ENCODE results near the gene SPI1.

SPI1 gene

DNA sequence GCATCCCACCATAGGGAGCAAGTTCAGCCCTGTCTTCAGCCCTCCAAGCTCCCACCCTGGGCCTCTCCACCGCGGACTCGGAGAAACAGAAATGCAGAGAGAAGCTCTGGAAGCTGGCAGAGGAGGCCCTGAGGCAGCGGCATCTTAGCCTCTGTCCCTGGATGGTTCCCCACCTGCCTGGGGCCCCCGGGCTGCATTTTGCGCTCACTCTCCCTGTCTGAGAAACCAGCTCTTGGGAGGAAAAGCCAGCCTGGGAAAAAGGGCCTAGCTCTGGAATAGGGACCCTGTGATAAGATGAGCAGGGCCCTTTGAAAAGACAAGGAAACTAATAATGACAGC is 12.0 kb upstream of the SPI1 start:
- TF ChIP-seq, protein P1, sequence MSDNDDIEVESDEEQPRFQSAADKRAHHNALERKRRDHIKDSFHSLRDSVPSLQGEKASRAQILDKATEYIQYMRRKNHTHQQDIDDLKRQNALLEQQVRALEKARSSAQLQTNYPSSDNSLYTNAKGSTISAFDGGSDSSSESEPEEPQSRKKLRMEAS (IDR thresholded peaks at IDR 0.05) = no peak
- TF ChIP-seq TCF12 (IDR thresholded peaks at IDR 0.05; ENCODE audit: low read depth) (no peak), EP300 (IDR thresholded peaks at IDR 0.05; ENCODE audit: borderline replicate concordance) (no peak), NFIC (IDR thresholded peaks at IDR 0.05) (no peak), CEBPB (IDR thresholded peaks at IDR 0.05) (no peak), CREB1 (IDR thresholded peaks at IDR 0.05; ENCODE audit: low read depth) (no peak), EGR1 (IDR thresholded peaks at IDR 0.05) (no peak), ZBTB7A (IDR thresholded peaks at IDR 0.05; ENCODE audit: low read depth) (no peak), REST (IDR thresholded peaks at IDR 0.05; ENCODE audit: low read depth) (no peak), TEAD4 (IDR thresholded peaks at IDR 0.05) (no peak), TAF1 (IDR thresholded peaks at IDR 0.05; ENCODE audit: low read depth) (no peak)

DNA sequence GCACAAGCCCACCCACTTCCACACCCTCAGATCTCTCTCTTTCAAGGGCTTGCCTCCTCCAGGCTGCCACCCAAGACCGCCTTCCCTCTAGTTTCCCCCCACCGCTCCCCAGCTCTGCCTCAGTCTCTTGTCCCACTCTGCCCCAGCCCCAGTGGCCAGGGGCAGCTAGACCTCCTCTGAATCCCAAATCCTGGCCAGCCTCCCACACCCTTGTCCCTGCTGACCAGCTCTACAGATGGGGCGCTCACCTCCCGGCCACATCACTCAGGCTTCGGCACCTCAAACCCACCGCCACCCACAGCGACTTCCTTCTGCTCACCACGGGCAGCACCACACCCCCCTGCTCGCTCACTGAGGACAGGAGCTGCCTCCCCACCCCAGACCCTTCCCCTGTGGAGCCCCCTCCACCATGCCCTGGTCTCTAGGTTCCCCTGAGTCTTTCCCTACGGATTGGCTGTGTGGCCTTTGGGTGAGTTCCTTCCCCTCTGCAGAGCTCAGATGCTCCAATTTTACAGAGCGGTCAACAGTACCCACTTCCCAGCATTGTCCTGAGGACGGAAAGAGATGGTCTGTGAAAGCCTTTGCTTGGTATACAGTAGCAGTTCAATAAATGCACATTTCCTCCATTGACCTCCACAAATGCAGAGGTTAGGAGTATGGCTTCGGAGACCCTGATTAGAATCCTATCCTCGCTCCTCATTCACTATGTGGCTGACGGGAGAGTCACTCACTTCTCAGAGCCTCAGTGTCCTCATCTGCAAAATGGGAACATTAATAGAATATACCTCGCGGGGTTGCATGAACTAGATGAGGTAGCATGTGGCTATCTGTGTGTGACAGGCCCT is 11.5 kb upstream of the SPI1 start:
- TF ChIP-seq TCF12 (IDR thresholded peaks at IDR 0.05; ENCODE audit: low read depth) = no peak
- no peak for TF ChIP-seq NFIC (IDR thresholded peaks at IDR 0.05)
- no peak for TF ChIP-seq RAD21 (IDR thresholded peaks at IDR 0.05; ENCODE audit: low read depth)
- TF ChIP-seq TEAD4 (IDR thresholded peaks at IDR 0.05) = no peak
- TF ChIP-seq, protein P1 (IDR thresholded peaks at IDR 0.05) = no peak
- no peak for TF ChIP-seq REST (IDR thresholded peaks at IDR 0.05; ENCODE audit: low read depth)
- TF ChIP-seq TAF1 (IDR thresholded peaks at IDR 0.05; ENCODE audit: low read depth) = no peak
- no peak for TF ChIP-seq EGR1 (IDR thresholded peaks at IDR 0.05)
- no peak for TF ChIP-seq CREB1 (IDR thresholded peaks at IDR 0.05; ENCODE audit: low read depth)
- TF ChIP-seq USF1 (IDR thresholded peaks at IDR 0.05) = no peak
- no peak for TF ChIP-seq EP300 (IDR thresholded peaks at IDR 0.05; ENCODE audit: borderline replicate concordance)
- TF ChIP-seq CEBPB (IDR thresholded peaks at IDR 0.05) = no peak
- TF ChIP-seq FOXM1 (IDR thresholded peaks at IDR 0.05; ENCODE audit: borderline replicate concordance, low read depth) = no peak
- no peak for TF ChIP-seq YY1 (IDR thresholded peaks at IDR 0.05; ENCODE audit: low read depth)
- TF ChIP-seq ZBTB7A (IDR thresholded peaks at IDR 0.05; ENCODE audit: low read depth) = no peak

GRCh38 chr11:47388697-47389576 is 10.6 kb upstream of the SPI1 start:
- TF ChIP-seq FOXM1 (IDR thresholded peaks at IDR 0.05; ENCODE audit: borderline replicate concordance, low read depth) (no peak), CEBPB (IDR thresholded peaks at IDR 0.05) (no peak), TAF1 (IDR thresholded peaks at IDR 0.05; ENCODE audit: low read depth) (no peak), ZBTB7A (IDR thresholded peaks at IDR 0.05; ENCODE audit: low read depth) (no peak), YY1 (IDR thresholded peaks at IDR 0.05; ENCODE audit: low read depth) (no peak), USF1 (IDR thresholded peaks at IDR 0.05) (no peak), NFIC (IDR thresholded peaks at IDR 0.05) (no peak)

- TF ChIP-seq USF1 (IDR thresholded peaks at IDR 0.05) = no peak
- TF ChIP-seq NFIC (IDR thresholded peaks at IDR 0.05) = no peak
- no peak for TF ChIP-seq EGR1 (IDR thresholded peaks at IDR 0.05)
- no peak for TF ChIP-seq TCF12 (IDR thresholded peaks at IDR 0.05; ENCODE audit: low read depth)
- no peak for TF ChIP-seq CEBPB (IDR thresholded peaks at IDR 0.05)
- no peak for TF ChIP-seq ZBTB7A (IDR thresholded peaks at IDR 0.05; ENCODE audit: low read depth)
- TF ChIP-seq, protein P1 (IDR thresholded peaks at IDR 0.05) = no peak
- no peak for TF ChIP-seq RAD21 (IDR thresholded peaks at IDR 0.05; ENCODE audit: low read depth)
- TF ChIP-seq YY1 (IDR thresholded peaks at IDR 0.05; ENCODE audit: low read depth) = no peak
- TF ChIP-seq CREB1 (IDR thresholded peaks at IDR 0.05; ENCODE audit: low read depth) = no peak
- no peak for TF ChIP-seq REST (IDR thresholded peaks at IDR 0.05; ENCODE audit: low read depth)
Measured at GRCh38 chr11:47387944-47388696, 9.8 kb upstream of the SPI1 start.

Data from Ishikawa (cell line).